IMR-90 (cell line): ENCODE results near the gene FAM210B. TPM values are rescaled to one million over a fixed set of nuclear protein-coding genes. Genes with fewer than 3 reads are reported as not detected.

Source experiments
- ATAC-seq: fragments of 200-7000 bp; cut with Tn5 transposase; 2 replicates; pipeline ENCODE4 v1.9.1; 2020; ENCODE audit warnings: low read depth, mild to moderate bottlenecking, moderate library complexity
- BruUV-seq: library from RNA; stranded (reverse); fragments of 400-500 nt; replicated peaks from 2 replicates; lab custom pipeline; 2021; lab: Mats Ljungman, UMichigan
- CTCF ChIA-PET: fragments of 300-600 bp; formaldehyde crosslinking; extraction: SDS; loops from one replicate; lab custom pipeline; 2021; ENCODE audit warnings: antibody characterized with exemption; lab: Yijun Ruan, JAX
- POLR2A ChIA-PET: fragments of 300-600 bp; sonication (Branson Sonifier 250); formaldehyde crosslinking; loops from one replicate; lab custom pipeline; 2022; ENCODE audit warnings: antibody characterized with exemption; ENCODE audit not compliant: unreplicated experiment; lab: Charles Lee
- DNase-seq: peaks from one replicate; pipeline ENCODE4 v3.0.0; 2013
- H2AFZ ChIP-seq: replicated peaks from 2 replicates; pipeline ENCODE3; 2013; ENCODE audit warnings: low read length, mild to moderate bottlenecking; ENCODE audit not compliant: poor library complexity
- H2AK5ac ChIP-seq: 2 replicates; pipeline ENCODE4 v1.6.1; 2013; ENCODE audit warnings: low read depth, low read length, inconsistent platforms
- H2AK9ac ChIP-seq: replicated peaks from 2 replicates; pipeline ENCODE3; 2013; ENCODE audit warnings: mild to moderate bottlenecking, low read depth, low read length, moderate library complexity; ENCODE audit not compliant: poor library complexity
- H2BK120ac ChIP-seq: 2 replicates; pipeline ENCODE4 v1.6.1; 2013; ENCODE audit warnings: low read depth, low read length, inconsistent platforms
- H2BK15ac ChIP-seq: 3 replicates; pipeline ENCODE4 v1.6.1; 2013; ENCODE audit warnings: low read depth, low read length, inconsistent platforms
- H2BK20ac ChIP-seq: 2 replicates; pipeline ENCODE4 v1.6.1; 2013; ENCODE audit warnings: low read depth, mild to moderate bottlenecking, inconsistent platforms, low read length, moderate library complexity
- H2BK5ac ChIP-seq: 2 replicates; pipeline ENCODE4 v1.6.1; 2013; ENCODE audit warnings: mild to moderate bottlenecking, low read depth, low read length, inconsistent platforms; ENCODE audit not compliant: poor library complexity, severe bottlenecking
- H3K14ac ChIP-seq: replicated peaks from 2 replicates; pipeline ENCODE4 v1.6.1; 2013; ENCODE audit warnings: low read depth, low read length, inconsistent platforms
- H3K18ac ChIP-seq: 2 replicates; pipeline ENCODE4 v1.6.1; 2013; ENCODE audit warnings: low read depth, low read length, control low read depth
- H3K23ac ChIP-seq: 2 replicates; pipeline ENCODE4 v1.6.1; 2013; ENCODE audit warnings: low read depth, low read length, inconsistent platforms
- H3K27ac ChIP-seq: 2 replicates; pipeline ENCODE4 v1.5.1; 2013; ENCODE audit warnings: mild to moderate bottlenecking, control low read depth, low read length; ENCODE audit not compliant: insufficient read depth
- H3K27me3 ChIP-seq: 2 replicates; pipeline ENCODE4 v1.6.1; 2013; ENCODE audit warnings: low read length; ENCODE audit not compliant: control insufficient read depth, insufficient read depth
- H3K36me3 ChIP-seq: 2 replicates; pipeline ENCODE4 v1.6.1; 2013; ENCODE audit warnings: low read length, mixed read lengths; ENCODE audit not compliant: control insufficient read depth, insufficient read depth
- H3K4ac ChIP-seq: 2 replicates; pipeline ENCODE4 v1.6.1; 2013; ENCODE audit warnings: low read depth, low read length, inconsistent platforms
- H3K4me1 ChIP-seq: 2 replicates; pipeline ENCODE4 v1.6.1; 2013; ENCODE audit warnings: low read length, mixed read lengths; ENCODE audit not compliant: control insufficient read depth, insufficient read depth
- H3K4me2 ChIP-seq: 2 replicates; pipeline ENCODE4 v1.6.1; 2013; ENCODE audit warnings: low read depth, mild to moderate bottlenecking, control low read depth, low read length, moderate library complexity
- H3K4me3 ChIP-seq: 2 replicates; pipeline ENCODE4 v1.5.1; 2013; ENCODE audit warnings: low read depth, mild to moderate bottlenecking, control low read depth, low read length, moderate library complexity; ENCODE audit not compliant: insufficient read depth
- H3K56ac ChIP-seq: 2 replicates; pipeline ENCODE4 v1.6.1; 2013; ENCODE audit warnings: low read length, inconsistent platforms; ENCODE audit not compliant: insufficient read depth; ENCODE audit errors: extremely low read depth
- H3K79me1 ChIP-seq, 2 experiments: 2 replicates each; pipeline ENCODE4 v1.6.1; 2013; ENCODE audit warnings: low read length in 2 of 2, inconsistent platforms in 1 of 2, low read depth in 1 of 2
- H3K9ac ChIP-seq: 2 replicates; pipeline ENCODE4 v1.6.1; 2013; ENCODE audit warnings: low read depth, low read length, control low read depth
- H3K9me1 ChIP-seq: 2 replicates; pipeline ENCODE4 v1.6.1; 2013; ENCODE audit warnings: low read length, inconsistent platforms; ENCODE audit not compliant: insufficient read depth
- H3K9me3 ChIP-seq: 2 replicates; pipeline ENCODE4 v1.6.1; 2013; ENCODE audit warnings: low read length; ENCODE audit not compliant: control insufficient read depth, insufficient read depth
- H4K20me1 ChIP-seq: 2 replicates; pipeline ENCODE4 v1.6.1; 2013; ENCODE audit warnings: low read length, inconsistent platforms; ENCODE audit not compliant: insufficient read depth
- H4K5ac ChIP-seq: 2 replicates; pipeline ENCODE4 v1.6.1; 2013; ENCODE audit warnings: mild to moderate bottlenecking, low read depth, low read length, control low read depth
- H4K8ac ChIP-seq, 2 experiments: 2 replicates each; pipeline ENCODE4 v1.6.1; 2013; ENCODE audit warnings: low read depth in 2 of 2, low read length in 2 of 2, control low read depth in 1 of 2, inconsistent platforms in 1 of 2
- H4K91ac ChIP-seq: 2 replicates; pipeline ENCODE4 v1.6.1; 2013; ENCODE audit warnings: low read depth, low read length, inconsistent platforms; ENCODE audit not compliant: insufficient read depth
- BHLHE40 ChIP-seq: fragments of 150-350 bp; IDR thresholded peaks from 2 replicates; pipeline ENCODE4 v1.6.1; 2016; ENCODE audit warnings: mild to moderate bottlenecking, low read depth, low read length
- CHD1 ChIP-seq: IDR thresholded peaks from 2 replicates; pipeline ENCODE4 v1.6.1; 2012; ENCODE audit warnings: low read depth, low read length, improper control_type of control experiment
- FOS ChIP-seq: fragments of 150-350 bp; IDR thresholded peaks from 2 replicates; pipeline ENCODE4 v1.6.1; 2016; ENCODE audit warnings: low read depth, low read length
- SMC3 ChIP-seq: fragments of 150-350 bp; IDR thresholded peaks from 2 replicates; pipeline ENCODE4 v1.6.1; 2016; ENCODE audit warnings: low read depth, mild to moderate bottlenecking, antibody characterized with exemption, low read length, moderate library complexity
- WGBS, 2 experiments: methylation state at CpG; one replicate each; pipeline versions ENCODE4 v1.1.5 to v1.1.7; 2013; ENCODE audit warnings: missing lambda C conversion rate in 2 of 2; ENCODE audit not compliant: insufficient read length in 1 of 2; ENCODE audit errors: extremely low coverage in 2 of 2; 5-methylcytosine and 5-hydroxymethylcytosine counted together
- dilution Hi-C: fragments of 300-500 bp; cut with HindIII; formaldehyde crosslinking; loops from one replicate; pipeline ENCODE4 v1.14.3; 2018; ENCODE audit warnings: low sequenced_read_pairs; ENCODE audit not compliant: unreplicated experiment
- in situ Hi-C: fragments of 300-500 bp; cut with MboI; formaldehyde crosslinking; loops from 3 replicates; pipeline ENCODE4 v1.14.3; 2019; ENCODE audit warnings: low sequenced_read_pairs, inconsistent platforms, mixed read lengths
- intact Hi-C: fragments of 100-400 bp; cut with micrococcal nuclease; formaldehyde crosslinking; loops from 2 replicates; pipeline ENCODE4 v1.10.0; 2022
- polyA plus RNA-seq, 3 experiments: library from polyadenylated mRNA; depleted of rRNA; stranded (reverse); fragments of >200 nt; gene quantifications; 2 replicates each; pipeline ENCODE4 v1.2.3, GENCODE V29; 2012; ENCODE audit warnings: low replicate concordance in 1 of 3
- total RNA-seq: library from RNA; depleted of rRNA; stranded (reverse); fragments of >200 nt; gene quantifications from 2 replicates; pipeline ENCODE4 v1.2.3, GENCODE V29; 2012

Gene FAM210B
- total and polyA plus RNA-seq, 2 of the 4 experiments (the other 2 are of a cell fraction) = 29.5 to 45.0 TPM

DNA sequence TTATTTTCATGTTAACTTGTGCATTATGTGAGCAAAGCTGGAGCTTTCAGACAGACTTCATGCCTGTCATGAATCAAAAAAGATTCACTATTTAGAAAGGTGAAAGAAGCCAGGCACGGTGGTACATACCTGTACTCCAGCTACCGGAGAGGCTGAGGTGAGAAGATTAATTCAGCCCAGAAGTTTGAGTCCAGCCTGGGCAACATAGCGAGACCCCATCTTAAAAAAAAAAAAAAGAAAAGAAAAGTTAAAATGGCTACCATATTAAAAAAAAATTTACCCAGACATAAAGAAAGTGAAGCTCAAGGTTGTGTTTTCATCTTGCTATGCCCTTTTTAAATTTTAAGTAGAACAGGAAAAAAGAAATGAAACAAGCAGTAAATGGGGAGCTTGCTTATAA is 54.2 kb downstream of the FAM210B start:
- H4K8ac ChIP-seq = peak overlapping the region; percentile 89 to 93
- no peaks in the 10 kb centered on the region for H4K20me1 ChIP-seq
- peak overlapping the region; percentile 94 for H3K23ac ChIP-seq
- H3K27me3 ChIP-seq = no peaks in the 10 kb centered on the region
- peak overlapping the region; percentile 96 for H2BK20ac ChIP-seq
- in situ Hi-C loops = no loop called here
- H3K18ac ChIP-seq = peak overlapping the region; percentile 96
- peak overlapping the region; percentile 47 for H3K4me3 ChIP-seq
- H3K4me1 ChIP-seq = peaks cover 26% of the 10 kb centered on the region
- CTCF ChIA-PET = interaction anchor here (0.6 kb wide), 1 partner anchor 262 kb away, joined by 5 read pairs; no protein-coding TSS in a partner anchor
- POLR2A ChIA-PET = interaction anchor here (0.9 to 1.0 kb wide), 3 partner anchors 10 to 21 kb away, joined by 3 to 4 read pairs (median 3); no protein-coding TSS in a partner anchor
- H3K4ac ChIP-seq = peak overlapping the region; percentile 97
- H4K5ac ChIP-seq = peak overlapping the region; percentile 99
- H3K56ac ChIP-seq = peak overlapping the region; percentile 96; the same call in 1 of the 2 replicates
- TF ChIP-seq FOS (no peak), SMC3 (no peak), CHD1 (no peak), BHLHE40 (no peak)
- WGBS, 2 experiments = no CpG with 5 or more reads among the region's 3 CpGs
- H3K9me1 ChIP-seq = peaks cover 23% of the 10 kb centered on the region
- H3K9ac ChIP-seq = peak overlapping the region; percentile 91
- peak overlapping the region; percentile 100 for H3K27ac ChIP-seq
- no peaks in the 10 kb centered on the region for H3K9me3 ChIP-seq
- H3K79me1 ChIP-seq = peaks cover 27 to 47% of the 10 kb centered on the region in 2 experiments
- H2BK15ac ChIP-seq = peak overlapping the region; percentile 79; the same call in 2 of the 3 replicates
- dilution Hi-C loops = no loop called here
- peak overlapping the region; percentile 63 for H2AK9ac ChIP-seq
- H4K91ac ChIP-seq = peak overlapping the region; percentile 98
- peak overlapping the region; percentile 15 for H2AFZ ChIP-seq
- intact Hi-C loops = no loop called here
- ATAC-seq = no peak
- peak overlapping the region; percentile 97 for H2BK120ac ChIP-seq
- H3K4me2 ChIP-seq = peak overlapping the region; percentile 88
- peaks cover 10% of the 10 kb centered on the region; the same call in 1 of the 2 replicates for H3K36me3 ChIP-seq
- peak overlapping the region; percentile 95 for H3K14ac ChIP-seq
- H2AK5ac ChIP-seq = peak overlapping the region; percentile 92
- DNase-seq = no peak
- no TSS peak for BruUV-seq
- H2BK5ac ChIP-seq = peak overlapping the region; percentile 96
